ENCODE measurements around the gene GLDN.
A peak's percentile ranks its signal among the peaks of the same experiment; 100 is the strongest.

GLDN gene

DNA sequence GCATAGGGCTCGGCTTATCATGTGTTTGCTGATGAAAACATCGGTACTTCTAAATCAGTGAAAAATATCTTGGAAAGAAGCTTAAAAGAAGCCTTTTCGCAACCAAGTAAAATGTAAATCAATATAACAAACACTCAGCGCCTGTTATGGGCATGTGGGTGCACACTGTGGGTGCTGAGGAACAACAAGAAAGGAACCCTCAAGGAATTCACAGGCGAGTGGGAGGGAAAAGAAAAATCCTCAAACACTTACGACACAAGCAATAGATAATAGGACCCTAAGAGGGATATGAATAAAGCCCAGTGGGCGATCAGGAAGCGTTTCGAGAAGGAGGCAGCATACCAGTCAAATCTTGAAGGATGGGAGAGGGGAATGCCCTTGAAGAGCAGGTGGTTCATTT is 21.9 kb downstream of the GLDN start:
- DNase-seq = no peak

DNA sequence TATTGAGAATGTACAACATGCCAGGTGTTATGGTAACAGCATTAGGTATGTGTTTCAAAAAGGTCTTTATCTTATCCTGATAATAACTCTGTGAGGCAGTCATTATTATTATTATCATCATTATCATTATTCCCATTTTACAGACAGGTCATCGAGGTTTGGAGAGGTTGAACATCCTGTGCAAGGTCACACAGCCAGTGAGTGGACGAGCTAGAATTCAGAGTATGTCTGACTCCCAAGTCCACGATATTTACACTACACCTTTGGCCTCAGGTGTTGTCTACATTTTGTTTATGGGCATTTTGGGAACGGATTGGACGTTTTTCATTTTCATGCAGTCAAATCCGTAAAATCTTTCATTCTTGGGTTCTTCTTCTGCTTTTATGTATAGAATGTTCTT is 24.0 kb downstream of the GLDN start:
- no peak for DNase-seq

DNA sequence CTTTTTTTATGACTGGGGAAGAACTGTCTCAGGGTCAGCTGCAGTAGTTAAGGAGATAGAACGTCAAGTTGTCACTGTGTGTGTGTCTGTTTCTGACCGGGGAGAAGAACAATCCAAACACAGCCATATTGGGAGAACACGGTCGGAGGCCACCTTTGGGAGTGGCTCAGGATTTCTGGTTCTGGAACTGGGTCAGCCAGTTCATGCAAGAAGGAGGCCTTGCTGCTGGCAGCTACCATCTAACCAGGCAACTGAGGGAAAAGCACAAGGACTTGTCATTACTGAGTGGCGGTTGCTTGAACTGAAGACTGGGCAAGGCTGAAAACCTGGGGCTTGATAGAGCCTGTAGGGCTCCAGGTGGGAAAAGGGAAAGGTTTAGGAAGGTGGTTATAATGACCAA is 24.6 kb downstream of the GLDN start:
- no peak for DNase-seq

DNA sequence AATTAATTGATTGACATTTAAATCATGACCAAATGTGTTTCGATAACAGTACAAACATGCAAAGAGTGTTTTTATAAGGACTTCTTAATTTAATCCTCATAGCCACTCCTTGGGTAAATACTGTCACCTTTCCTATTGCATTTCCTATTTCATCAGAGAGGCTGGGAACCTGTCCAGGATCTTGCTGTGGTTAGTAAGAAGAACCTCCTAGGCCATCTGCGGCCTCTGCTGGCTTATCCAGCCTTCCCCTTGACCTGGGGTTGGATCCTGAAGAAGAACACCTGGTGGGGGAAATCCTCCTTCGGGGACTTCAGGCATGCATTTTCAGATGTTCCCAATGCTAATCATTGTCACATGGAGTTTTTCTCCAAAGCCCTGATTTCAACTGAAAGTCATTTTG is 25.5 kb downstream of the GLDN start:
- no peak for DNase-seq

DNA sequence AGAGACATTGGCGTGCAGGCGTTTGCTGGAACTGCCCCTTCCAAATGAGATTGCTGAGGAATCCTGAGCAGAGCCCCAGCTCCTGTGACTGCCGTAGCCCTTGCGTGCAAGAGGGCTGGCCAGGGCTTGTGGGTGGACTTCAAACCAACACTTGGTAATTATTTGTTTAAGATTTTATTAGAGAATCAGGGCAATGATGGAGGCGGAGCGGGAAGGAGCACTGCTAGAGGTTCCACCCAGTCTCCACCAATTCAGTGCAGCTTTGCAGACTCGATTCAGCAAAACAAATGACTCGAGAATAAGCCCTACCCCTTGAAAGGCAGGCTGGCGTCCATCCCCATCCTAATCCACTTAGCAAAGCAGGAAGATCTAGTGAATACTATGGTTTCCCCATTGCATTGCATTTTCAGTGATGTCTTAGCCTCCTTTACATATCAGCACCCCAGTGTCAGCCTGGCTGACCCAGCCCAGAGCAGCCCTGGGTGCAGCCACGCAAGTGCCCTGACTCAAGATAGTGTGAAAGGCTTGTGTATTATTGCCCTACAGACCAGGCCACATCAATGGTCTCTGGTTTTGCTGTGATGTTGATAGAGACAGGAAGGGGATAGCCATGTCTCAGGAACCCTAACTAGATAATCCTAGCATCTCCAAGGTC is 26.0 kb downstream of the GLDN start:
- DNase-seq = no peak

DNA sequence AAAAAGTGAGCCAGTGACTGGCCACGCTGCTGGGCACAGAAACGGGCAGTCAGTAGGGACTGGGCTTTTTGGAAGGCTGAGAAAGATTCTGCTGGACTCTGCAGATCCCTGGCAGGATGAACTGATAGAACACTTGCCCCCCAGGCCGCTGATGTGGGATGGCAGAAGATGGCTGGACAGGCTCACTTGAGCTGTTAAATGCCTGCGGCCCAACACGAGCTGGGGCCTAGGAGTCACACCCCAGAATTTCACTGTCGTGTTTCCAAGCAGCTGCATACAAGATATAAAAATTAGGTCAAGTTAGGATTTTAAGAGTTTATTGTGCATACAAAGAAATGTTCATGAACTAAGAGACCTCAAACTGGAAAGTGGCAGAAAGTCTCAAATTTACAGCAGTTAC is 26.9 kb downstream of the GLDN start:
- no peak for DNase-seq

DNA sequence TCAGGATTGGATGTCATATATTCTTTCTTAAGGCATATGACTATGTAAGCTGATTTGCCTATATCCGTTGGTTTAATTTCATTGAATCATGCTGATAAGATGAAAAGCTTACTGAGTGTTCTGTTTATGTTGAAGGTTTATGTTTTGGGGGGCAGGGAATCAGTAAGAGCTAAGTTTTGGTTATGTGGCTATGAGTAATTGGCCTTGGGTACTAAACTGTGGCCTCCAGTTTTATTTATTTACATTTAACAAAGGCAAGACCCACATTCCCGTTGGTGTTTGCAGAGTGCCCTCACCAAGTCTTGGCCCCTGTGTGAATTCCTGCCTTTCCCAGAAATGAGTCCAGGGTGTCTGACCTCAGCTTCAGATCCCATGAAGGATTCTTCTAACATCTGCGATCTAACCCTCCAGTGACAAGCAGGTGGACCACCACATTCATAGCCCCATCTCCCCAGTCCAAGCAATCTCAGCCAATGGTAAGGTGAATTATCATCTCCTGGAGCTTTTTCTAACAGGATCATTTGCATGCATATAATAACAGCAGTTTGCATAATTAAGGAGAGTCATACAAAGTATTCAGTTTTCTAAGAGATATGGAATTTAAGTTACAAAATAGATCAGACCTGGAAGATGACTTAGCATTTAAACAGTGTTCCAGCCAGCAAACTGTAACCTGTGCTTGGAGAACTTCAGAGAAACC is 27.4 kb downstream of the GLDN start:
- DNase-seq = no peak

DNA sequence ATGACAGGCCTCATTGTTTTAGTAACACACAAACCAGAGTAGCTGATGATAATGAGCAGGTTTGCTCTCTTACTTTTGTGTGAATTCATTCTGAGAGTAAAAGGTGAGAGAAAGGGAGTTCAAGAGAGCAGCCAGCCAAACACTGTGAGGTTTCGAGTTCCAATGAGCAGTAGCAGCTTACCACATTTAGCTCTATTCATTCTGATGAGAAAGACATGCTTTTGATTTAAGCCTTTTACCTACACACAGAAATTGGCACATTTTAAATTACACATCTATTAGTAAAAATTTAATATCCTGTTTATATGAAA is 28.0 kb downstream of the GLDN start:
- DNase-seq = no peak

DNA sequence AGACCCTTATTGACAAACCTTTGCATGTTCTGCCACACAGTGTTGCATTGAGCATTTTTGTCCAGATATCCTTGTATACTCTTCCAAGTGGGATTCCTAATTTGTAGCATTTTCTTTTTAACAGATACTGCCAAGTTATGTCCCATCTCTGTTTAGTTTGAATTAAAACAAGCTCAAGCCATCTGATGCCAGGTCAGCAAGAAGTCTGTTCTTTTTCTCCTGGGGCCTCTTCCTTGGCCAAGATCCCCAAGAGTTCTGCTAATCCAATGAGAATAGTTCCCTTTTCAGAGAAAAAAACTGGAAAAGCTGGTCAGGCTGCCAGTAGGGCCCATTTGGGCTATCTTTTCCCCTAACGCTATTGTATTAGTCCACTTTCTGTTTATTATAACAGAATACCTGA is 29.8 kb downstream of the GLDN start:
- DNase-seq = no peak

DNA sequence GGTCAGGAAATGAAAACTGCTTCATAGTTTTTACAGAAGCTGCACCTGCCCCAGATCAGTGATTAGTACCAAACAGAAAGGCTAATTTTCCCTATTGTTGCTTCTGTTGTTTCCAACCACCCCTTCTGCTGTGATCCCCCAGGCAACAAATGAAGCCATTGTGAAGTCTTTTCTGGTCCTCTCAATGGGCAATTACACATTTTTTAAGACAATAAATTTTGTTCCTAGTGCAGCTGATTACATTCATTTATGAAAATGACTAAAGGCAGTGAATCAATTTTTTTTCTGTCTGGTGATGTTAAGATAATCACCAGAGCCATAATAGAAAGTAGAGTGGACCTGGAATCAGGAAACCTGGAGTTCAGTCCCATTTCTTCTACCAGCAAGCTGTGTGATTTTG is 32.7 kb downstream of the GLDN start:
- peak; percentile 95 for DNase-seq

DNA sequence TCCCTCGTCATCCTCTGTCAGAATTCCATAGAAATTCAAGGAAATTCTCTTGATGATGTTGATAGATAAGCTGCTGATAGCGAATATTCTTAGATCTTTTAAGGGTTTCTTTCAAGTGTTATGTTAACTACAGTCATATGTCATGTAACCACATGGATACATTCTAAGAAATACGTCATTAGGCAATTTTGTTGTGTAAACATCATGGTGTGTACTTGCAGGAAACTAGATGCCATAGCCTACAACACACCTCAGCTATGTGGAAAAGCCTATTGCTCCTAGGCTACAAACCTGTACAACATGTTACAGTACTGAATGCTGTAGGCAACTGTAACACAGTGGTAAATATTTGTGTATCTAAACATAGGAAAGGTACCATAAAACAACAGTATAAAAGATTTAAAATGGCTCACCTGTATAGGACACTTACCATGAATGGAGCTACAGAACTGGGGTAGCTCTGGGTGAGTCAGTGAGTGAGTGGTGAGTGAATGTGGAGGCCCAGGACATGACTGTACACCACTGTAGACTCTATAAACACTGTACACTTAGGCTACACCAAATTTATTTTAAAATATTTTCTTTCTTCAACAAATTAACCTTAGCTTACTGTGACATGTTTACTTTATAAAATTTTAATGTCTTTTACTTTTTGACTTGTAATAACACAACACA is 34.6 kb downstream of the GLDN start:
- DNase-seq = no peak

DNA sequence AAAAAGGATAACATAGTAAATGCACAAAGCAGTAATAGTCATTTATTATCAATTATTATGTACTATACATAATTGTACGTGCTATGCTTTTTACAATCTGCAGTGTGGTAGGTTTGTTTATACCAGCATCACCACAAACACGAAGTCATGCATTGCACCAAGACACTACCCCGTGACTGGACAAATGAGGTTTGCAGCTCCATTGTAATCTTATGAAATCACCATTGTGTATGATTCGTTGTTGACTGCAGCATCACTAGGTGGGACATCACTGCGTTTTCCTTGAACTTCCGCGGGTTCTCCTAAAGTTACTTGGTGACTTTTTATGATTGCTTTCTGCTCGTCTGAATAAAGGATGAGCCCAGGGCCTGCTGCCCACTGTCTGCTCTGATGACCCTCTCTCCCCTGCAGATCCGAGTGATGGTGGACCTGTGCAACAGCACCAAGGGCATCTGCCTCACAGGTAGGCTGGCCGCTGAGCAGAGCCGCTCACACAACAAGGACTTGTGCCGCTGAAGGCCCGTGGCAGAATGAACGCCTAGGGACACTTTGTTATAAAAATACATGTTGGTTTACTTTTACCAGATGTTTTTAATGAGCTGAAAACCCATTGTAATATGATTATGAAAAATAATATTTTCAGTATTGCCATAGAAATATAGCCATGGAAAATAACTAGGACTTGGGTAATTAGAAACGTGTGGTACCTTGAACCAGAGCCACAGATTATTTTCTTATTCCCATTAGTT is 35.8 kb downstream of the GLDN start:
- DNase-seq = no peak

DNA sequence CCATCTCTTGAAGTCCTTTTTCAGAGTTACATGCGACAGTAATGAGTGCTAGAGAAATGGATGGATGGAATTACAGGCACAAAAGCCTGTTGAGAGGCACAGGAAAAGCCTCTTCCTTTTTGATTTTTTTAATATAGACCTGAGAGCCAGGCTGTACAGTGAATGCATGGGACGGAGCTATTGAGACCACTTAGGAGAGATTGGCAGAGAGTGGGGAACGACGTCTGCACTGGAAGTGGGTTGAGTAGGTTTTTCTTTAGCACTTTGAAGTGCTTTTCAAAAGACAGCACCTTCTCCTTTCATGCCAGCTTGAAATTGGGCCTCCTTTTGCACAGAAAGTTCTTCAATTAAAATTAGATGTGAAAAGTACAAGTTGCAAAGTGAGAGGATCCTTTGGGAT is 37.0 kb downstream of the GLDN start:
- no peak for DNase-seq

DNA sequence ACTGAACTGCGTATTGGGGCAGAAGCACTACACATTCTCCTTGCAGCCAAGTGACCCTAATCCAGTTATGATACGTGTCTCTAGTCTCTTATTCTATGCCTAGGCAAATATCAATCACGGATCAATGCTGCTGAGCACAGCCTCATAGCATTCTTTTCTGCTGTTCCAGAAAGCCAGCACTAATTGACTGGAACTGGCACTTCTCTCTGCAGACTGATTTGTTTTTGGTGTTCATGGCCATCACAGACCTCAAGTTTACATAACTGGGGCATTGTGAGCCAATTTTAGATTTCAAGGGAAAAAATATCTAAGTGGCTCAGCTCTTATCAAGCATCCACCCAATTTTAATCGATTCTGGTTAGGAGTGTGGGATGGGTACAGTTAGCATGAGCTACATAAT is 37.9 kb downstream of the GLDN start:
- no peak for DNase-seq

DNA sequence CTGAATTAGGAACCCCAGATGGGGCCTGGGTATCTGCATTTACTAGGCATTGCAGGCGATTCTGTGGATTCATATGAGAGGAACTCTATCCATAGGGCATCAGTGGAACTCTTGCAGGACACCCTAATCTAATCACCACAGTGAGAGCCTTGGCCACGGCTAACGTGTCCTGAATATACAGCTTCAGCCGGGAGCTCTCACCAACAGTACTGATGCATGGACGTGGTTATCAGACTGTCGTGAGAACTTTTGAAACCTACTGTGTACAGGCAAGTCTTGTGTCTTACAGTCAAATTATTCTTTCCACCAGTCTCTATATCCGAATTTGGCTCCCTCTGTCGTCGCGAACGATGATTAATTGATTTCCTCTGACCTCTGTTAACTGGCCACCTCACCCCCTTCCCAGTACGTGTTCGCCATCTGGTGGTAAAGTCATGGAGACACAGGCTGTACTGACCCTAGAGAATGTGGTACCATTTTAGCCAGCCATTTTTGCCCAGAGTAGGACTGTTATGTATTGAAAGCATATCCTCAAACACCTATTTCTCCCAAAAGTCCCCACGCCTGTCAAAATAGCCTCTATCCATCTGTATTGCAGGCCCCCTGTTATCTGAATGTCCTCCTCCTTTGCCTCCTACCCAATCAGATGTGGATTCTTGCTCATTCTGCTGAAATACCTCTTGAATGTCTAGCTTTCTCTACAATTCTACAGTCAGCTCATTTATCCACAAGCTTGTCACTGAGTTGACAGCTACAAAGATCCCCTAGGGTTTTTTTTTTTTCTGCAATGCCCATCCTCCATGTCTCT is 39.7 kb downstream of the GLDN start:
- peak; percentile 60 for DNase-seq

DNA sequence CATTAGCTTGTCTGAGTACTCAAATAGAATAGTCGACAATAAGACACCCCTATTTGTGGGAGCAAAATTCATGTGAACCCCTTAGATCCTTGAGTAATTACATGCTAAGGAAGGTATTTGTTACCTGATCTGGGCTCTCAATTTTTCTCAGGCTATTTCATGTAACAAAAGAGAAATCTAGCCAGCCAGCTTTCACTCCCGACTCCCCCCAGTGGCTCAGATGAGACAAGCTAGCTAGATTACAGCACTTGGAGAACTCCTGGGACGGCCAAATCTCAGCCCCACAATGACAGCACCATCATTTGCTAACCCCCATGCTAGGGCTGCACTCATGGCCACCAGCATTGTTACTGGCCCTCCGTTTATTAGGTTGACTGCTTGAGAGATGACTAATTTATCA is 41.3 kb downstream of the GLDN start:
- DNase-seq = peak; percentile 6

DNA sequence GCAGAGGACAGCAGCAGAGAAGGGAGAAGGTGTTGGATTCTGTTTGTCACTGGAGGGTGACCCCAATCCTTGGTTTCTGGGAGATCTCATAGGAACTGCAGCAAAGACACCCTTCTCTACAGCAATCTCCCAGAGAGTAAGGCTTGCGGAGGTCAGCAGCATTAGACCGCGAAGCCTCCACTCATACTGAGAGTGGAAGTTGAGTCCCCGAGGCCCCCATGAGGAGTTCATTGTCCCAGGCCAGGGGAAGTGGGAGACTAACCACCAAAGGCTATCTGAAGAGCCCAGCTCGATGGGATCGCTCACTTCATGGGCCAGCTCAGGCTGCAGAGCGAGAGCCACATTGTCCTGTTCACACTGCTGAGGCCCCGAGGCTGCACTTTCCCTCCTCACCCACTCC is 44.6 kb downstream of the GLDN start:
- DNase-seq = no peak

DNA sequence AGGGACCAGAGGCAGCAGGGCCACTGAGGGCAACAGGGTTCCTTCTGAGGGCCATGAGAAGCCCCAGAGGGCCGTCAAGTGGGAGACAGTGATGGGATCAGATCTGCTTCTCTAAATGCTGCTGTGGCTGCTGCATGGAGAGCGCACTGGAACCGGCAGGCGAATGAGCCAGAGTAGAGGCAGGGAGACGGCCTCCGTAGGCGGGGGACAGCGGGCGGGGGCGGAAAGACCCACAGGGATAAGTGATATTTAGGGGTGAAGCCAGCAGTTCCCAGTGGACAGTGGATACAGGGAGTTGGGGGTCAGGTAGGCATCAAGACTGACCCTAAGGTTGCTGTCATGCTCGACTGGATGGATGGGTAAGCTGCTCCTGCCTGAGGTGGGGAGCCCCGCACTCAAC is 45.0 kb downstream of the GLDN start:
- DNase-seq = no peak

DNA sequence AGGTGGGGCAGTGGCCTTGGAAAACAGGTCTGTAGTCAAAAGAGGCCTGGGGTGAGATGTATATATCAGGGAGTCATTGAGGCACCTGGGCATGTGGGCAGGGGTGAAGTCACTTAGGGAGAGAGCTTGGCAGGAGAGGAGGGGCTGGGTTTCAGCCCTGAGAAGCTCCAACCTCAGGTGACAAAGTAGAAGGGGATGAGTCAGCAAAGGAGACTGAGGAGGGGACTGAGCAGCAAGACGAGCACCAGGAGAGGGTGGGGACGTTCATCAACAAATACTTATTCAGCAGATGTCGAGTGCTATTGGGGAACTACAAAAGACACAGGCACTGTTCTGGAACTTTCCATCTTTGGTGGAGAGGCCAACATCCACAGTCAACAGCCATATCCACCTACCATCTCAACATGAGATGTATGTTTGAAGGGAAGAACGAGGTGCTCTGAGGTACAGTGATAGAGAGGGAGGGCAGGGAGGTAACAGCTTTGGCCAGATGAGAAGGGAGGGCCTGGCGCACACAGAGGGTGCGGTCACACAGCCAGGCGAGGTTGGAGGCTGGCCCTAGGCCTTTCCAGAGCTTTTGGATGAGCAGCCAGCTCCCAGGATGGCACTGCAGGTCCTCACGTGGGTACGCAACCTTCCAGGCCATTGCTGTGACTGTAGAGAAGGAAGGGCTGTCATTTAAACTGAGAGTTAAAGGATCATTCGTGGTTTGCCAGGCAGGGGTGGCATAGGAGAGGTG is 45.7 kb downstream of the GLDN start:
- no peak for DNase-seq

DNA sequence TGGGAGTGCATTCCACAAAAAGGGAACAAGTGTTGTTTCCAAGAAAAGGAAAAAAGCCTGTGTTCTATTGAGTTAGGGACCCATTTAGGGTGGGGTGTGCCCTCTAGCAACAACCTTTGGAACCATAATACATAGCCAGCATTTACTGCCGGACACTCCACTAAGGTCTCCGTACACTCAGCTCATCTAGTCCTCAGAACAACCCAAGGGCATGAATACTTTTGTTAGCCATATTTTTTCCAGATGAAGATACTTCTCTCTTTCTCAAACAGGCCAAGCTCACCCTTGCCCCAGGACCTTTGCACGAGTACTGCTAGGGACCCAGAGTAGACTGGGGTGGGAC is 46.2 kb downstream of the GLDN start:
- DNase-seq = no peak

DNA sequence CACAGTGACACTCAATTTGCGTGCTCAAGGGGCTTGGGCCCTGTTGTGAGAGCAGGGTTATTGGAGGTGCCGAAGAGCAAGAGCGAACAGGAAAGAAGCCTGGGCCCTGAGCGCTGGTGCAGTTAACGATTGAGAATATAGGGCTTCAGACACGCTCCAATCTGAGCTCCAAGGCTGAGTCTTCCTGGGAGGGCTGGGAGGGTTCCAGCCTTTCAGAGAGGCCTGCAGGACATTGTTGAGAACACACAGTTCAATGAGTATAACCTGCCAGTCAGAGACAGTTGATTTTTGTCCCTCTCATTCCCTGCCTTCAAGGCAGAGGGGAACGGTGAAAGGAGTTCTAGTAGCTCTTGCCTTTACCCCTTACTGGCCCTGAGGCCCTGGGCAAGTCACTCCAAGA is 47.3 kb downstream of the GLDN start:
- DNase-seq = no peak

DNA sequence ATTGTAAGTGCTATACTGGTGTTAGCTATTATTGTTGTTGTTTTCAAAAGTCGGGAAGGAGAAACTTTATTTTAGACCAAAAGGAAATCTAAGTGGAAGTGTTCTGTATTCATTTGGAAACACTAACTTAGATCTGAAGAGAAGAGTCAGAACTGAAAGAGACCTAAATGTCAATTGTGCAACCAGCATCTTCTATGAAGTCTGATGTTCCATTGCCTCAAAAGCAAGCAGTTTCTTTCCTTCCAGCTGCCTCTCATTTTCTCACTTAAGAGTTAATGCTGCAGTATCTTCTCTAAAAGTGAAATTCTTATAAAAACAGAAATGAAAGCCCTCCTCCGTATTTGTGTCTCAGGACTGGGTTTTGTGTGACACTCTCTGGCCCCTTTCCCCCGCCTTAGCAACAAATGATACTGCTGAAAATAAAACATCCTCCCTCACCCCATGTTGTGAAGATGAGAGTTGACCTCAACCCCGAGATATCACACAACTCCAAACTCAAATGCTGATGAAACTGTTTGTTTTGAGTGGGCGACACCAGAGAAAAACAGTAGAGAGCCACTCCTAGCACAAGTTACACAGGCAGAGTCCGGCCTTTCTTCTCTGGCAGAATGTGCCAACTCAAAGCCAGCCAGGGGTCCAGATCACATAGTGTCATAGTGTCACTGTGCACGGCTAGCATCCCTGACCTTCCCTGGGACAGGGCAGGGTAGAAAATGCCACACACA is 48.9 kb downstream of the GLDN start:
- DNase-seq = no peak

Data from NCI-H748 treated with DMSO at 0.1 percent for 48 hours (cell line).